CD1c-positive myeloid dendritic cell (primary cell): ENCODE data around the gene UBC.
"Not testable (repeated sequence)": the region's sequence is repeated elsewhere in the genome, so short reads cannot be mapped to it uniquely, and the experiment has no call there.

Source experiments
- DNase-seq: peaks from one replicate; pipeline ENCODE4 v3.0.0-alpha.2; 2016; ENCODE audit errors: extremely low spot score

UBC gene

DNA sequence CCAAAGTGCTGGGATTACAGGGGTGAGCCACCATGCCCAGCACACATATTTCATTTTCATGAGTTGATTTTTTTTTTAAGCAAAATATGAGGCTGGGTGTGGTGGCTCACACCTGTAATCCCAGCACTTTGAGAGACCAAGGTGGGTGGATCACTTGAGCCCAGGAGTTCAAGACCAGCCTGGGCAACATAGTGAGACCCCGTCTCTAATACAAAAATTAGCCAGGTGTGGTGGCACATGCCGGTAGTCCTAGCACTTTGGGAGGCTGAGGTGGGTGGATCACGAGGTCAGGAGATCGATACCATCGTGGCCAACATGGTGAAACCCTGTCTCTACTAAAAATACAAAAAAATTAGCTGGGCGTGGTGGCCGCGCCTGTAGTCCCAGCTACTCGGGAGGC is 17.1 kb upstream of the UBC start:
- not testable (repeated sequence) for DNase-seq

DNA sequence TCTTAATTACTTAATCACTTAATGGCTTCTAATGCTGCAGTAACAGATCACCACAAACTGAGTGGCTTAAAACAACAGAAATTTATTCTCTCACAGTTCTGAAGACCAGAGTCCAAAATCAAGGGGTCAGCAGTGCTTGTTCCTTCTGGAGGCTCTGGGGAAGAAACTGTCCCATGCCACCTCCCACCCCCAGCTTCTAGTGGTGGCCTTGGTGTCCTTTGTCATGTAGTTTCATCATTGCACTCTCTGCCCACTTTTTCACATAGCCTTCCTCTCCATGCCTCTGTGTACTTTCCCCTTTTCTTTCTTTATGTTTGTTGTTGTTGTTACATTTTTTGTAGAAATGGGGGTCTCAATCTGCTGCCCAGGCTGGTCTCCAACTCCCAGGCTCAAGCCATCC is 16.1 kb upstream of the UBC start:
- peak; percentile 60 for DNase-seq

- no peak for DNase-seq
Observed at GRCh38 chr12:124929649-124930419, 15.4 kb upstream of the UBC start.

- no peak for DNase-seq
Observed at GRCh38 chr12:124928912-124929530, 14.6 kb upstream of the UBC start.

- peak; percentile 55 for DNase-seq
Observed at GRCh38 chr12:124928095-124928911, 13.9 kb upstream of the UBC start.

- DNase-seq: peak; percentile 93
Observed at GRCh38 chr12:124927201-124928094, 13.0 kb upstream of the UBC start.

GRCh38 chr12:124925782-124926181 is 11.3 kb upstream of the UBC start:
- DNase-seq: not testable (repeated sequence)

DNA sequence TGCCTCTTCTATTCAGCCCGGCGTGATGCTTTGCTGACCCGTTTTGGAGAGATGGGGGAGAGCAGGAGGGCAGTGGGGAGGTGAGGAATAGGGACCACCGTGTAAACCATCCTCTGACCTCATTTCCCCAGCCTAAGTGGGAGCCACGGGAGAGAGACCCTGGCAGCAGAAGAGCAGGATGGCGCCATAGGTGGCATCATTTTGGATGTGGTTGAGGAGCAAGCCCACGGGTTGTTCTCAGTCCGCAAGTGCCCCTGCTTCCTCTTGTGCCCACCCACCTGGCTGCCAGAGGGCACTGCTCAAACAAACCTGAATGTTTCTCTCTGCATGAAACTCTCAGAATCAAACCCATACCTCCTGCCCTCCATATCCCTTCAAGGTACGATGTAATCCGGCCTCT is 10.7 kb upstream of the UBC start:
- DNase-seq: no peak

DNA sequence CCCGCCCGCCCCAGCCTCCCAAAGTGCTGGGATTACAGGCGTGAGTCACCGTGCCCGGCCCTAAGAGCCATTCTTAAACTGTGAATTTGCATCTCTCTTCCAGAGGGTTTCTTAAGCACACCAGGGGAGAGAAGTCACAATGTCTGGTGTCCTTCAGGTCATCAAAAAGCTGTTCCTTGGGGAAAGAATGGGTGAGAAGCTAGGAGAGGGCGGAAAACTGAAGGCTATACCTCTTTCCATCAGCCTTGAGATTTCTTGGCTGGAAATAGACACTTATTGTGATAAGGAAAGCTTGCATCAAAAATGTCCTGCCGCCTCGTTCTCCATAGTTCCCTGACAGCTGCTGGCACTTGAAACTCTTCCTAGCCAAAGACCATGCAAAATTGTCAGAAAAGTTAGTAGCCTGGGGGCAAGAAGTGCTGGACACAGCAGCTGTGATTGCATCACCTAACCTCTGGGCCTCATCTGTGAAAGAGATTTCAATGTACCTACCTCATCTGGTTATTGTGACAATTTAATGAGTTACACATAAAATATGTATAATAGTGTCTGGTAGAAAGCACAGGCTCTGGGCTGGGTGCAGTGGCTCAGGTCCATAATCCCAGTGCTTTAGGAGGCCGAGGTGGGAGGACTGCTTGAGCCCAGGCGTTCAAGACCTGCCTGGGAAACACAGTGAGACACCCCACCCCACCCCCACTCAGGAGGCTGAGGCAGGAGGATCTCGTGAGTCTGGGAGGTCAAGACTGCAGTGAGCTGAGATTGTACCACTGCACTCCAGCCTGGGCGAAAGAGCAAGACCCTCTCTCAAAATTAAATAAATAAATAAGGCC is 9.7 kb upstream of the UBC start:
- no peak for DNase-seq

DNA sequence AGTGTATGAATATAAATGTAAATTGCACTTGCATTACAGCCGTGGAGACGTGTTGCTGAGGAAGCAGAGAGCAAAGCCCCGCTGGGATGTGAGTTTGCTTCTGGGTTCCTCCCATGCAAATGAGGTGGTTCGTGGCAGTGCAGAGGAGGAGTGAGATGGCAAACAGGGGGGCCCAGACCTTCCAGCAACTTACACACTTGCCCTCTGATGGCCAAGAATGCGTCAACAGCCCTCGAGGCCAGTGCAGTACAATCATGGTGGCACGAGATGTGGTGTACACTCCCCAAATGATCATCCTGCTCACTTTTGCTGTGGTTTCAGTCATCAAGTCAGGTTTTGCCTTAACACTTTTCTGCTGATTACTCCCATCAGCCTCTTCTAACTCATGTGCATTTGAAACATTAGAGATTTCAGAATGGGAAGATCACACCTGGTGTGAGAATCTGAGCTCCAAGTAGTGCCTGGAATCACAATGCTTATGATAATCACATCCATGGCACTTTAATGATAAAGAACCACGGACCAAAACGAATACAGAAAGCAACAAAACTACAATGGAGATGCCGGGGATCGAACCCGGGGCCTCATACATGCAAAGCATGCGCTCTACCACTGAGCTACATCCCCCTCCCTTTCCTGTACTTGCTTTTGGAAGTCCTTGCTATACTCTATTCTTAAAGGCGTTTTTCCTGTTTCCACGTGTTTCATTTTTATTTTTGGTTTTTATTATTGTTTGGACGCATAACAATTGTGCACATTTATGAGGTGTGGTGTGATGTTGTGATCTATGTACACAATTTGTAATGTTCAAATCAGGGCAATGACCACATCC is 7.0 kb upstream of the UBC start:
- DNase-seq: peak; percentile 92

DNA sequence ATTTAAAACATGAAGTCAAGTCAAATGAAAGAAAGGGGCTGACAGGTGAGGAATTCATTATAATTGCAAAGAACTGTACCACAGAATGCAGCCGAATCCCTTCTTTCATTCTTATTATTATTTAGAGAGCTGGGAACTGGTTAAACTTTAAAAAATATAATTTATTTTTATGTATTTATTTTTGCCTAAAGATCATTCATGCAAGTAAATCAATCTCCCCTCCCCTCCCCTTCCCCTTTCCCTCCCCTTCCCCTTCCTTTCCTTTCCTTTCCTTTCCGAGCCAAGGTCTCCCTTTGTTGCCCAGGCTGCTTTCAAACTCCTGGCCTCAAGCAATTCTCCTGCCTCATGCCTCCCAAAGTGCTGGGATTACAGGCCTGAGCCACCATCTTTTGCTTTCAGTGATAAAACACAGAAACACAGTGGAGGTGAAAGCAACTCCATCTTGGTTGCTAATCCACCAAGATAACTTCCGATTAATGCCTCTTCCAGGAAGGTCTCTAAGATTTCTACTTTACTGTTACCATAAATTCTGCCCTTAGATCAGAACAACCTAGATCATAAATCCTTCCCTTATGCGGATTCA is 6.0 kb upstream of the UBC start:
- peak; percentile 5 for DNase-seq

DNA sequence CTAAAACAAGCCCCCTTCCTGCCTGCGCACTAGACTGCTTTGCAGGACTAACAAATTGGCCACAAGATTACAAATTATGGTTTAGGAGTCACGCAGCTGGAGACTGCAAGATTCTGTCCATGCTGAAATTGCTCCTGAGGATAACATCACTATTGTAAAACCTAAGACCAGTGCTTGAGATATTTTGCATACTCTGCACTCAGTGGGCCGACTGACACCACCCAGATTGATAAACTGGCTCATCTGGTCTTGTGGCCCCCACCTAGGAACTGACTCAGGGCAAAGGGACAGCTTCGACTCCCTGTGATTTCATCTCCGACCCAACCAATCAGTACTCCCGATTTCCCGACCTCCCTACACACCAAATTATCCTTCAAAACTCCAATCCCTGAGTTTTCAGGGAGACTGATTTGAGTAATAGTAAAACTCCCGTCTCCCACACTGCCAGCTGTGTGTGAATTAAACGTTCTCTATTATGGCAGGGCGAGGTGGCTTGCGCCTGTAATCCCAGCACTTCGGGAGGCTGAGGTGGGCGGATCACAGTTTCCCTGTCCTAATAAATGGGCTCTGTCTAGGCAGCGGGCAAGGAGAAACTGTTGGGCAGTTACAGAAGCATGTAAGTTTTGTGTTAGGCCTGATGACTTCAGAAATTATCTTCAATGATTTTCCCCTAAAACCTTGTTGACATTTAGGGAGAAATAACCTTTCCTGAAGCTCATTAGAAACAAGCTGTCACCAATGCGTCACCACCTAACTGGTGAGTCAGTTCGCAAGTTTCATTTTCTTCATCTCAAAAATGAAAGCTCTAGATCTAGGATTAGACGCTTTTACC is 5.3 kb upstream of the UBC start:
- DNase-seq: peak; percentile 94

GRCh38 chr12:124918622-124918988 is 4.2 kb upstream of the UBC start:
- peak; percentile 3 for DNase-seq

DNA sequence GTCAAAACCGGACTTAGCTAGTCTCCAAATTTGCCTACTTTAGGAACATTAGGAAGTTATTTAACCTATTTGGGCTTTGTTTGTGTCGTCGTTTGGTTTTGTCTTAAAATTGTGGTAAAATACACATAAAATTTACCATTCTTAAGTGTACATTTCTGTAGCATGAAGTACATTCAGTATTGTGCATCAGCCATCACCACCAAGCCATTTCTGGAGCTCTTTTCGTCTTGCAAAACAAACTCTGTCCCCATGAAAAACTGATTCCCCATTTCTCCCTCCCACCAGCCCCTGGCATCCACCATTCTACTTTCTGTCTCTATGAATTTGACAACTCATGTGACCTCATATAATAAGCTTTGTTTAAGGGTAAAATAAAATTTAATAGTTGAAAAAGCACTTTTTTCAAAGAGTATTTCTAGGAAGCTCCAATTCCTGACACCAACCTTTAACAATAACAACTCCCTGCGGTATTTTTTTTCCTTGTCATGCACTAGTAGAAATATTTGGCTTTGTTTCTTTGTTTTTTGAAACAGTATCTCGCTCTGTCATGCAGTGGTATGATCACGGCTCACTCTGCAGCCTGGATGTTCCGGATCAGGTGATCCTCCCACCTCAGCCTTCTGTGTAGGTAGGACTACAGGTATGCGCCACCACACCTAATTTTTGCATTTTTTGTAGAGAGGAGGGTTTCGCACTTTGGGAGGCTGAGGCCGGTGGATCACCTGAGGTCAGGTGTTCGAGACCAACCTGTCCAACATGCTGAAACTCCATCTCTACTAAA is 3.6 kb upstream of the UBC start:
- peak; percentile 82 for DNase-seq

GRCh38 chr12:124917135-124917840 is 2.8 kb upstream of the UBC start:
- peak; percentile 99 for DNase-seq

- peak; percentile 92 for DNase-seq
Observed at GRCh38 chr12:124916374-124917134, 2.1 kb upstream of the UBC start.
